Measurements from ENCODE around the gene NR3C2. TPM values are rescaled to one million over a fixed set of nuclear protein-coding genes. Genes with fewer than 3 reads are reported as not detected.

NR3C2 gene
- total RNA-seq, 1 donor from 2014 or later, result 31.4 TPM

DNA sequence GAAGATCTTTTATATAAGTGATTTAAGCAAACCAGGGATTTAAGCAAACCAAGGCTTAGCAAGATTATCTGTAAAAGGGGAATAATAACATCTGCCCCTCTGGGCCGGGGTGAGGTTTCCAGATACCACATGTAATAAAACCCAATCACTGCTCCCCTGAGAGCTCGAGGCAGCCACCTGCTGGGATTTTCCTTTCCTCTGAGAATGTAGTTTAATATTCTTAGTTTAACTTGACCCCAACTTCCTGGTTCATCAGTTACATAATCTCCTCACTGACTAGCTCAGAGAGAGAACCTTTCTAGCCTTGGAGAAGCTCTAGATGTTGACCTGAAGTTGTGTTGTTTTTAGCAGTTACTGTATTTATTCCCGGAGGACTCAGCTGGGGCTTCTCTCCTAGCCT is 387.9 kb downstream of the NR3C2 start:
- intact Hi-C loops (cut with DNase I), result no loop called here
- peaks cover 13% of the 10 kb centered on the region for H3K4me1 ChIP-seq
- no peak for DNase-seq
- no peak overlapping the region for H3K4me3 ChIP-seq
- H3K9me3 ChIP-seq, result no peaks in the 10 kb centered on the region
- ATAC-seq, result peak; percentile 59 to 68
- peaks cover under 1% of the 10 kb centered on the region for H3K36me3 ChIP-seq
- H3K27ac ChIP-seq, result no peak overlapping the region
- TF ChIP-seq, protein P1, sequence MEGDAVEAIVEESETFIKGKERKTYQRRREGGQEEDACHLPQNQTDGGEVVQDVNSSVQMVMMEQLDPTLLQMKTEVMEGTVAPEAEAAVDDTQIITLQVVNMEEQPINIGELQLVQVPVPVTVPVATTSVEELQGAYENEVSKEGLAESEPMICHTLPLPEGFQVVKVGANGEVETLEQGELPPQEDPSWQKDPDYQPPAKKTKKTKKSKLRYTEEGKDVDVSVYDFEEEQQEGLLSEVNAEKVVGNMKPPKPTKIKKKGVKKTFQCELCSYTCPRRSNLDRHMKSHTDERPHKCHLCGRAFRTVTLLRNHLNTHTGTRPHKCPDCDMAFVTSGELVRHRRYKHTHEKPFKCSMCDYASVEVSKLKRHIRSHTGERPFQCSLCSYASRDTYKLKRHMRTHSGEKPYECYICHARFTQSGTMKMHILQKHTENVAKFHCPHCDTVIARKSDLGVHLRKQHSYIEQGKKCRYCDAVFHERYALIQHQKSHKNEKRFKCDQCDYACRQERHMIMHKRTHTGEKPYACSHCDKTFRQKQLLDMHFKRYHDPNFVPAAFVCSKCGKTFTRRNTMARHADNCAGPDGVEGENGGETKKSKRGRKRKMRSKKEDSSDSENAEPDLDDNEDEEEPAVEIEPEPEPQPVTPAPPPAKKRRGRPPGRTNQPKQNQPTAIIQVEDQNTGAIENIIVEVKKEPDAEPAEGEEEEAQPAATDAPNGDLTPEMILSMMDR (IDR thresholded peaks at IDR 0.05), result no peak
- H3K27me3 ChIP-seq (ENCODE audit: low read depth), result no peaks in the 10 kb centered on the region

DNA sequence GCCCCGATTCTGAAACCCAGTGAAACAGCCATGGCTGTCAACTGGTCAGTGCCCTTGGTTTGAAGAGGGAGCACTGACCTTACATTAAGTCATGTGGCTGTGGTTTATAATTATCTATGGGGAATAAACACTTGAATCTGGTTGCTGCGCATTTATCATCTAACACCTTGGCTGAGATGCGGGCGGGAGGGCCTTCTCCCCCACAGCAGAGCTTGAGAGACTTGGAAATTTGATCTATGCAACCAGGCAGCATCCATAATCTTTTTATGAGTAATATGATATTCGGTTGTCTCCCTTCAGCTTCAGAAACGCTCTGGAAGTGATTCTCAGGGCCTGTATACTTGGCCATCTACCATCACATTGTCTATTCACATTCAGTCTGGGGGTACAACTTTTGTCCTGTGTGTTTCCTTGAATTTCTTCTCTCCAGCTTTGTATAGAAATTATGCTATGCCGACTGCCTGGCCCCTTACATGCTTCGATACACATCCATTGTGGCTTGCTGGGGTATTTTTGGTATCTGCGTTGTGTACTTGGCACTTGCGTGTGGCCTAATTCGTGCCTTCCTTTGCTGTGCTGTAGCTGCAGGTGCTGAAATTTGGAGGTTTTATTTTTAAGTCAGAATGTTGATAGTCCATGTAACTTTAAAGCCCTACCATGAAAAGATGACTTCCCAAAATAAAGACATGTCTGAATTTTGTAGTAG is 388.8 kb downstream of the NR3C2 start:
- DNase-seq (no peak), ATAC-seq (no peak)
- Histone ChIP-seq H3K27ac (no peak overlapping the region), H3K4me3 (no peak overlapping the region), H3K9me3 (no peaks in the 10 kb centered on the region), H3K36me3 (peaks cover 4% of the 10 kb centered on the region), H3K4me1 (peaks cover 13% of the 10 kb centered on the region), H3K27me3 (ENCODE audit: low read depth) (no peaks in the 10 kb centered on the region)
- intact Hi-C loops (cut with DNase I), result no loop called here
- TF ChIP-seq, protein P1 (IDR thresholded peaks at IDR 0.05), result no peak

DNA sequence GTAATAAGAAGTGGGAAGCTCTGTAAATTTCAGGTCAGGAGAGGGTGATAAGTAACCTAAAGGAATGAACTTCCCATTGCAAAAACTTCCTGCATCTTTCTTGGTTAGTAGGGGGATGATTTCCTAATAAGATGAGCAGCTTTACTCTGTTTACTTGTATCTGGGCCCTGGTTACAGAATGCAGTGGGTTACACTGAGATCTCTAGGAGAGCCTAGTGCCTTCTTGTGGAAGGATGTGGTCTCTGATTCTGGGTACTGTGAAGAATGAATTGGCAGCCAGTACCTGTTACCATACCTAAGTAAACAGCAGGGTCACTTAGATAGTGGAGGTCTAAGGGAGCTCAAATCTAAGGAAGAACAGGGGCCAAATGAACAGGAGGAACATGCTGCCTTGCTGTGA is 389.8 kb downstream of the NR3C2 start:
- Histone ChIP-seq H3K36me3 (peaks cover 6% of the 10 kb centered on the region), H3K4me1 (peaks cover 13% of the 10 kb centered on the region), H3K4me3 (no peak overlapping the region), H3K9me3 (no peaks in the 10 kb centered on the region), H3K27me3 (ENCODE audit: low read depth) (no peaks in the 10 kb centered on the region), H3K27ac (no peak overlapping the region)
- TF ChIP-seq, protein P1 (IDR thresholded peaks at IDR 0.05), result no peak
- no peak for DNase-seq
- peak; percentile 24 to 57 for ATAC-seq
- intact Hi-C loops (cut with DNase I), result no loop called here

DNA sequence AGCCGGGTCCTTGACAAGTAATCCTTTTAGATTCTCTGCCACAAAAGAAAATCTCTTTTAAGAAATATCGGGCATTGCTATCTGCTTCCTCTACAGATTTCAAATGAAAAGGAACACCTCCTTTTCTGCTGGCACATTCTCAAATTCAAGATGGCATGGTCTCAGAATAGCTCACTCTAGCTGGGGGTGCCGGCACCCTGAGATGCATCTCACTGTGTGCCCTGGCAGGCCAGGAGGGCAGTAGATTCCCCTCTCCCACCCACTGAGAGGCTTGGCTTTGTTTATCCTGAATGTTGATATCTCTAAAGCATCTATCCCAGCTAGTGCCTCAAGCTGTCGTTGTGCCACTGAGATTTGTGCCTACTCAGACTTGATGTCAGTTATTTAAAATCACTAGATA is 390.8 kb downstream of the NR3C2 start:
- Histone ChIP-seq H3K4me1 (peaks cover 13% of the 10 kb centered on the region), H3K36me3 (peaks cover 13% of the 10 kb centered on the region), H3K27ac (no peak overlapping the region), H3K4me3 (no peak overlapping the region), H3K27me3 (ENCODE audit: low read depth) (no peaks in the 10 kb centered on the region), H3K9me3 (no peaks in the 10 kb centered on the region)
- DNase-seq, result no peak
- no peak for ATAC-seq
- TF ChIP-seq, protein P1 (IDR thresholded peaks at IDR 0.05), result no peak
- intact Hi-C loops (cut with DNase I), result no loop called here

DNA sequence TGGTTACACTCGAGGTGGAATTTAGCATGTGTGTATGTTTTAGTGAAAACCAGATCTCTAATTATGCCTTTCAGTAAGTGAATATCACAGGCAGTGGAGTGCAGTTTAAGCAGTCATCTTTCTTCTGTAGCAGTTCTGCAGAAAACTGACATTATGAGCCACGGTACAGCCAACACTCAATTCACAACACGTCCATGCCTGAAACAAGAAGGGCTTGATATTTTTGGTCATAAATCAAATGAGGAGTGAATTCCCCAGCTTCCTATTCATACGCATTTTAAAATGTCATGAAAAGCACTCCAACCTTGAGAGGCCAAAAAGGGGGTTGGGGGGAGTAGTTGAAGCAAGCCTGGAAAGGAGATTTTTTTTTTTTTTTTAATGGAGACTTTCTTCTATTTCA is 393.6 kb downstream of the NR3C2 start:
- TF ChIP-seq, protein P1 (IDR thresholded peaks at IDR 0.05), result no peak
- Histone ChIP-seq H3K36me3 (peaks cover 13% of the 10 kb centered on the region), H3K27ac (no peak overlapping the region), H3K4me3 (no peak overlapping the region), H3K27me3 (ENCODE audit: low read depth) (no peaks in the 10 kb centered on the region), H3K4me1 (peaks cover 10% of the 10 kb centered on the region), H3K9me3 (no peaks in the 10 kb centered on the region)
- intact Hi-C loops (cut with DNase I), result no loop called here
- no peak for ATAC-seq
- DNase-seq, result no peak

Measured in lower lobe of right lung (tissue), 2 donors.